Liver (tissue), 3 donors: ENCODE measurements around the gene FOXB2.

Experiments used
- EGR1 ChIP-seq, 2 donors: IDR thresholded peaks; 2 replicates each; pipeline ENCODE4 v1.6.1; 2016 to 2018; ENCODE audit warnings: antibody characterized with exemption in 2 of 2, low read depth in 2 of 2
- HNF4G ChIP-seq: IDR thresholded peaks from 2 replicates; pipeline ENCODE4 v1.6.1; 2016; ENCODE audit warnings: antibody characterized with exemption
- JUND ChIP-seq, 2 donors: IDR thresholded peaks; 2 replicates each; pipeline ENCODE4 v1.6.1; 2016; ENCODE audit warnings: antibody characterized with exemption in 2 of 2
- NR2F2 ChIP-seq: IDR thresholded peaks from 2 replicates; pipeline ENCODE4 v1.6.1; 2016; ENCODE audit warnings: antibody characterized with exemption
- RAD21 ChIP-seq, 2 donors: IDR thresholded peaks; 2 replicates each; pipeline ENCODE4 v1.6.1; 2016; ENCODE audit warnings: antibody characterized with exemption in 2 of 2, mild to moderate bottlenecking in 2 of 2
- RXRA ChIP-seq, 2 donors: IDR thresholded peaks; 2 replicates each; pipeline ENCODE4 v1.6.1; 2017 to 2018; ENCODE audit warnings: antibody characterized with exemption in 2 of 2, mild to moderate bottlenecking in 1 of 2
- TAF1 ChIP-seq: conservative IDR thresholded peaks from 2 replicates; pipeline ENCODE4 v1.6.1; 2016; ENCODE audit warnings: antibody characterized with exemption, mild to moderate bottlenecking
- YY1 ChIP-seq: IDR thresholded peaks from 2 replicates; pipeline ENCODE4 v1.6.1; 2016; ENCODE audit warnings: antibody characterized with exemption, mild to moderate bottlenecking
- TF ChIP-seq, protein P1 (sequence below): IDR thresholded peaks from 2 replicates; pipeline ENCODE4 v1.6.1; 2016; ENCODE audit warnings: antibody characterized with exemption, mild to moderate bottlenecking
- TF ChIP-seq, protein P2 (sequence below): fragments of 150-350 bp; IDR thresholded peaks from 2 replicates; pipeline ENCODE4 v1.5.1; 2017; ENCODE audit warnings: improper control_type of control experiment, low read depth, low read length; ENCODE audit not compliant: missing input control
- TF ChIP-seq, protein P3 (sequence below): IDR thresholded peaks from 2 replicates; pipeline ENCODE4 v1.6.1; 2016; ENCODE audit warnings: antibody characterized with exemption
- donor health status: healthy.
- donor health status: healthy.

DNA sequence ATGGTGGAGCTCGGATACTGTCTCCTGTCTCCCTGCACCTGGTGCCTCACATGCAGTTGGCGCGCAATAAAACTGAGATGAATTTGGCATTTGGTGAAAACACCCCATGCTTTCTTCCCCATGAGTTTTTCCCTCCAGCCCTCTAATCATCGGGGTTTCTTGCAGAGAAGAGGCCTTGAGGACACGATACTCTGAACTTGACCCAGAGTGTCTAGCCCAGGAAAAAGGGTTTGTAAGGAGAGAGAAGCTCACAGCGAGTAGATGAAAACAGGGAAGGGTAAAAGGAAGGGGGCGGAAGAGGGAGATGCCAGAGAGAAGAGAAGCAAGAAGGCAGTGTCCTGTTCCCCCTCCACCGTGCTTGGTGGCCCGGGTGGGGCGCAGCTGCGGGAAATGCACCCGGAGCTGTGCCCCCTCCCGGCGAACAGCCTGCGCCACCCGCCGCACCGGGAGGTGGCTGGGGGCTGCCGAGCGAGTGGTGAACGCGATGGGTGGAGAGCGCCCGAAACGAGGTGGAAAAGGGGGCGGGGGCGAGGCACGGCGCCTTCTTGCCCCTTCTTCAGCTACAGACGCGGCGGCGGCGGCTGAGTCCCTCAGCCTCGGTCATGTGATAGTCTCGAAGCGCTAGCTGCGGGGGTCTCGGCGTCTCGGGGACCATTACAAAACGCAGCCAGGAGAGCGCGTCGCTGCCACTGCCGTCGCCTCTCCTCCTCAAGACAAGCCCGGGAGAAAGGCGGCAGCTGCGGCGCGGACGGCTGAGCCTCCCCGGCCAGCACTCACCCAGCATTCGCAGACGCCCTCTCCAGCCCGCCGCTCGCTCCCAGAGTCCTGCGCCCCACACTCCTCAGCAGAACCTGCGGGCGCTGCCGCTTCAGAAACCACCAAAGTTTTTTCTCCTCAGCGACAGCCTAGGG lies 1.1 kb upstream of the FOXB2 start:
- TF ChIP-seq, protein P1, sequence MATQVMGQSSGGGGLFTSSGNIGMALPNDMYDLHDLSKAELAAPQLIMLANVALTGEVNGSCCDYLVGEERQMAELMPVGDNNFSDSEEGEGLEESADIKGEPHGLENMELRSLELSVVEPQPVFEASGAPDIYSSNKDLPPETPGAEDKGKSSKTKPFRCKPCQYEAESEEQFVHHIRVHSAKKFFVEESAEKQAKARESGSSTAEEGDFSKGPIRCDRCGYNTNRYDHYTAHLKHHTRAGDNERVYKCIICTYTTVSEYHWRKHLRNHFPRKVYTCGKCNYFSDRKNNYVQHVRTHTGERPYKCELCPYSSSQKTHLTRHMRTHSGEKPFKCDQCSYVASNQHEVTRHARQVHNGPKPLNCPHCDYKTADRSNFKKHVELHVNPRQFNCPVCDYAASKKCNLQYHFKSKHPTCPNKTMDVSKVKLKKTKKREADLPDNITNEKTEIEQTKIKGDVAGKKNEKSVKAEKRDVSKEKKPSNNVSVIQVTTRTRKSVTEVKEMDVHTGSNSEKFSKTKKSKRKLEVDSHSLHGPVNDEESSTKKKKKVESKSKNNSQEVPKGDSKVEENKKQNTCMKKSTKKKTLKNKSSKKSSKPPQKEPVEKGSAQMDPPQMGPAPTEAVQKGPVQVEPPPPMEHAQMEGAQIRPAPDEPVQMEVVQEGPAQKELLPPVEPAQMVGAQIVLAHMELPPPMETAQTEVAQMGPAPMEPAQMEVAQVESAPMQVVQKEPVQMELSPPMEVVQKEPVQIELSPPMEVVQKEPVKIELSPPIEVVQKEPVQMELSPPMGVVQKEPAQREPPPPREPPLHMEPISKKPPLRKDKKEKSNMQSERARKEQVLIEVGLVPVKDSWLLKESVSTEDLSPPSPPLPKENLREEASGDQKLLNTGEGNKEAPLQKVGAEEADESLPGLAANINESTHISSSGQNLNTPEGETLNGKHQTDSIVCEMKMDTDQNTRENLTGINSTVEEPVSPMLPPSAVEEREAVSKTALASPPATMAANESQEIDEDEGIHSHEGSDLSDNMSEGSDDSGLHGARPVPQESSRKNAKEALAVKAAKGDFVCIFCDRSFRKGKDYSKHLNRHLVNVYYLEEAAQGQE = no peak
- TF ChIP-seq, protein P2, sequence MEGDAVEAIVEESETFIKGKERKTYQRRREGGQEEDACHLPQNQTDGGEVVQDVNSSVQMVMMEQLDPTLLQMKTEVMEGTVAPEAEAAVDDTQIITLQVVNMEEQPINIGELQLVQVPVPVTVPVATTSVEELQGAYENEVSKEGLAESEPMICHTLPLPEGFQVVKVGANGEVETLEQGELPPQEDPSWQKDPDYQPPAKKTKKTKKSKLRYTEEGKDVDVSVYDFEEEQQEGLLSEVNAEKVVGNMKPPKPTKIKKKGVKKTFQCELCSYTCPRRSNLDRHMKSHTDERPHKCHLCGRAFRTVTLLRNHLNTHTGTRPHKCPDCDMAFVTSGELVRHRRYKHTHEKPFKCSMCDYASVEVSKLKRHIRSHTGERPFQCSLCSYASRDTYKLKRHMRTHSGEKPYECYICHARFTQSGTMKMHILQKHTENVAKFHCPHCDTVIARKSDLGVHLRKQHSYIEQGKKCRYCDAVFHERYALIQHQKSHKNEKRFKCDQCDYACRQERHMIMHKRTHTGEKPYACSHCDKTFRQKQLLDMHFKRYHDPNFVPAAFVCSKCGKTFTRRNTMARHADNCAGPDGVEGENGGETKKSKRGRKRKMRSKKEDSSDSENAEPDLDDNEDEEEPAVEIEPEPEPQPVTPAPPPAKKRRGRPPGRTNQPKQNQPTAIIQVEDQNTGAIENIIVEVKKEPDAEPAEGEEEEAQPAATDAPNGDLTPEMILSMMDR = no peak
- TF ChIP-seq RXRA (IDR thresholded peaks at IDR 0.05) (no peak), TAF1 (no peak), EGR1 (IDR thresholded peaks at IDR 0.05; ENCODE audit: low read depth in 2 of 2) (no peak), NR2F2 (no peak), HNF4G (no peak), RAD21 (IDR thresholded peaks at IDR 0.05) (no peak), JUND (IDR thresholded peaks at IDR 0.05) (no peak), YY1 (no peak)
- TF ChIP-seq, protein P3, sequence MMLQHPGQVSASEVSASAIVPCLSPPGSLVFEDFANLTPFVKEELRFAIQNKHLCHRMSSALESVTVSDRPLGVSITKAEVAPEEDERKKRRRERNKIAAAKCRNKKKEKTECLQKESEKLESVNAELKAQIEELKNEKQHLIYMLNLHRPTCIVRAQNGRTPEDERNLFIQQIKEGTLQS = no peak
